ENCODE measurements around the gene TTC14.
"Not testable (repeated sequence)": the region's sequence is repeated elsewhere in the genome, so short reads cannot be mapped to it uniquely, and the experiment has no call there.

TTC14 gene

GRCh38 chr3:180580934-180581333, 21.0 kb upstream of the TTC14 start:
- no peak for DNase-seq (ENCODE audit: low read depth)
- TF ChIP-seq CTCF (conservative IDR thresholded peaks at IDR 0.05; ENCODE audit: low read length): no peak

GRCh38 chr3:180590396-180590795, 11.6 kb upstream of the TTC14 start:
- no peak overlapping the region for H3K4me3 ChIP-seq (ENCODE audit: low read length)
- TF ChIP-seq CTCF (conservative IDR thresholded peaks at IDR 0.05; ENCODE audit: low read length): no peak
- DNase-seq (ENCODE audit: low read depth): no peak

More at GRCh38 chr3:180580934-180581333, 21.0 kb upstream of the TTC14 start:
- no peak overlapping the region for H3K4me3 ChIP-seq (ENCODE audit: low read length)

- not testable (repeated sequence) for H3K4me3 ChIP-seq (ENCODE audit: low read length); DNase-seq (ENCODE audit: low read depth)
Measured at GRCh38 chr3:180593631-180594030, 8.3 kb upstream of the TTC14 start.

GRCh38 chr3:180594631-180595558, 7.1 kb upstream of the TTC14 start:
- no peak overlapping the region for H3K4me3 ChIP-seq (ENCODE audit: low read length)
- peak; percentile 70 for TF ChIP-seq CTCF (conservative IDR thresholded peaks at IDR 0.05; ENCODE audit: low read length)
- peak; percentile 51 for DNase-seq (ENCODE audit: low read depth)

GRCh38 chr3:180595559-180595935, 6.4 kb upstream of the TTC14 start:
- DNase-seq (ENCODE audit: low read depth): no peak
- no peak overlapping the region for H3K4me3 ChIP-seq (ENCODE audit: low read length)
- TF ChIP-seq CTCF (conservative IDR thresholded peaks at IDR 0.05; ENCODE audit: low read length): no peak

- no peak for TF ChIP-seq CTCF (conservative IDR thresholded peaks at IDR 0.05; ENCODE audit: low read length)
- no peak for DNase-seq (ENCODE audit: low read depth)
Measured at GRCh38 chr3:180600473-180600872, 1.5 kb upstream of the TTC14 start.

GRCh38 chr3:180611006-180611405, 9.0 kb downstream of the TTC14 start:
- DNase-seq (ENCODE audit: low read depth): peak; percentile 21
- no peak for TF ChIP-seq CTCF (conservative IDR thresholded peaks at IDR 0.05; ENCODE audit: low read length)
- no peak overlapping the region for H3K4me3 ChIP-seq (ENCODE audit: low read length)

More at GRCh38 chr3:180600473-180600872, 1.5 kb upstream of the TTC14 start:
- H3K4me3 ChIP-seq (ENCODE audit: low read length): no peak overlapping the region
